ENCODE data around the gene TARBP2. TPM values are rescaled to one million over a fixed set of nuclear protein-coding genes. Genes with fewer than 3 reads are reported as not detected.
A peak's percentile ranks its signal among the peaks of the same experiment; 100 is the strongest.

The TARBP2 gene
- polyA plus RNA-seq, 1 experiment: 44.9 TPM

GRCh38 chr12:53481939-53482586, 19.0 kb upstream of the TARBP2 start:
- Histone ChIP-seq H3K4me3 (ENCODE audit: low read depth, low read length) (no peak overlapping the region), H3K27me3 (ENCODE audit: control insufficient read depth, insufficient read depth, low read length) (no peaks in the 10 kb centered on the region), H3K36me3 (ENCODE audit: control insufficient read depth, insufficient read depth, low read length) (peaks cover 42% of the 10 kb centered on the region)
- no peak for DNase-seq (ENCODE audit: low read depth)
- peak; percentile 27; the same call in 1 of the 2 replicates for TF ChIP-seq CTCF (IDR thresholded peaks at IDR 0.05; ENCODE audit: insufficient read depth, low read depth, low read length)
- POLR2A ChIA-PET: interaction anchor here (0.8 to 1.0 kb wide), 2 partner anchors 17 to 19 kb away, joined by 4 read pairs; partner anchors contain the start of genes MAP3K12 and TARBP2
- CTCF ChIA-PET: interaction anchor here (0.6 to 2.1 kb wide), 8 partner anchors 8 to 161 kb away, joined by 3 to 17 read pairs (median 4); partner anchors contain the start of genes MAP3K12 and NPFF

DNA sequence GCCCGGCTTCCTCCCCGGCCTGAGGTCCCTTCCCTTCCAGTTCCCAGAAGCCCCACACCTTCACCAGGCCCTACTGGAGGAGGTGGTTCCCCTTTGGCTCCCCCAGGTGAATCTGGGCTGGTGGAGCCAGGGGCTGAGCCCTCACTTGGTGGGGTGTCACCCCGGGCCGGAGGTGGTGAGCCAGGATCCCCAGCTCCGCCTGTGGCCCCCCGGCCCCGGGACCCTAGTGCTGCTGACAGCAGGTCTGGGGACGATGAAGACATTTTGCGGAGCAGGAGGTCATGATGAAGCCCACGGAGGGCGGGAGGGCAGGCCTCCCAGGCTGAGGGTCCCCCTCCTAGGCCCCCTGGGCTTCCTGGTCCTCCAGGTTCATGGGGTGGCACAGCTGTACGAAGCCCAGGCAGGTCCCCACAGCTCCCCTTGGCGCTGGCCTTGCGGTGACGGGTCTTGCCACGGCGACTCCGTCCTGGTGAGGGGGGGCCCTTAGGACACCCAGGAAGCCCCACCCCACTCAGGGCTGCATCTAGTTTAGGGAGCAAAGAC, 18.4 kb upstream of the TARBP2 start:
- ChIA-PET POLR2A (interaction anchor here (1.0 kb wide), 1 partner anchor 16 kb away, joined by 4 read pairs; the partner anchor contains the start of gene MAP3K12), CTCF (interaction anchor here (0.8 to 2.1 kb wide), 4 partner anchors 9 to 162 kb away, joined by 3 to 17 read pairs (median 6); partner anchors contain the start of gene NPFF)
- peaks cover 42% of the 10 kb centered on the region for H3K36me3 ChIP-seq (ENCODE audit: control insufficient read depth, insufficient read depth, low read length)

DNA sequence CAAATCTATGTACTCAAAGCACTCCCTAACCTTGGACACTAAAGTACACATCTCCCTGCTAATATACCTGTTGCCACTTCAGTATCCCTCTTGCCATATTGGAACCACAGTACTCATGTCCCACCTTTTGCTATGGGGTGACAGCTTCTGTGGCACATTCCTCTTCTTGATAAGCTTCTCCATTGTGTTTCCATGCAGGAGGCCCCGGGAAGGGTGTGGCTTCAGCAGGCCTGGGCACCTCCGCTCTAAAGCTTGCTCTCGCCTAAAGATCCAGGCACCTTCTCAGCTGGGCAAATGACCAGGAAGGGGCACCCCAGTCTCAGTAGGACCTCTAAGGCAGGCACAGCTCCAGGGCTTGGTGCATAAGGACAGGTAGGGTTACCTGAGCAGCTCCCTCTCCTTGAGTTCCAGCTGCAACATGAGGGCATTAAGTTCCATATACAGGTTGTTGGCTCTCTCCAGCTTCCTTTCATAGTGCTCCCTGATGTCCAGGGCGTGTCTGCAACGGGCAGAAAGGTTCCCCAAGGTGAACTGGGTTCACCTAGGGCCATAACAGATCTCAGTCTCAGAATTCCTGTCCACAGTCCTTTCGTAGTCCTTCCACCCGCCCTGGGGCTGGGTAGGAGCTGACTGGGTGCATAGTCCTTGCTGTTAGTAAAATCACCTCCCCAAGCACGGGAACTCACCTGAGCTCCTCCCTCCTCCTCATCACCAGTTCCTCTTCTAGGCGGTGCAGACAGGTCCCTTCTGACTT, 17.7 kb upstream of the TARBP2 start:
- Histone ChIP-seq H3K36me3 (ENCODE audit: control insufficient read depth, insufficient read depth, low read length) (peaks cover 44% of the 10 kb centered on the region), H3K4me3 (ENCODE audit: low read depth, low read length) (no peak overlapping the region), H3K27me3 (ENCODE audit: control insufficient read depth, insufficient read depth, low read length) (no peaks in the 10 kb centered on the region)
- POLR2A ChIA-PET: no interaction called here
- CTCF ChIA-PET: interaction anchor here (0.8 kb wide), 1 partner anchor 24 kb away, joined by 3 read pairs; the partner anchor contains the start of gene NPFF
- no peak for DNase-seq (ENCODE audit: low read depth)
- TF ChIP-seq CTCF (IDR thresholded peaks at IDR 0.05; ENCODE audit: insufficient read depth, low read depth, low read length): no peak

More for the DNA sequence above, 18.4 kb upstream of the TARBP2 start:
- no peaks in the 10 kb centered on the region for H3K27me3 ChIP-seq (ENCODE audit: control insufficient read depth, insufficient read depth, low read length)
- H3K4me3 ChIP-seq (ENCODE audit: low read depth, low read length): no peak overlapping the region
- no peak for DNase-seq (ENCODE audit: low read depth)
- TF ChIP-seq CTCF (IDR thresholded peaks at IDR 0.05; ENCODE audit: insufficient read depth, low read depth, low read length): no peak

GRCh38 chr12:53483979-53484377, 17.1 kb upstream of the TARBP2 start:
- POLR2A ChIA-PET: no interaction called here
- H3K36me3 ChIP-seq (ENCODE audit: control insufficient read depth, insufficient read depth, low read length): peaks cover 43% of the 10 kb centered on the region
- CTCF ChIA-PET: no interaction called here
- no peak for DNase-seq (ENCODE audit: low read depth)
- no peak for TF ChIP-seq CTCF (IDR thresholded peaks at IDR 0.05; ENCODE audit: insufficient read depth, low read depth, low read length)
- no peak overlapping the region for H3K4me3 ChIP-seq (ENCODE audit: low read depth, low read length)
- no peaks in the 10 kb centered on the region for H3K27me3 ChIP-seq (ENCODE audit: control insufficient read depth, insufficient read depth, low read length)
